Occipital lobe (tissue), 2 donors: ENCODE data around the gene COL26A1. TPM values are rescaled to one million over a fixed set of nuclear protein-coding genes. Genes with fewer than 3 reads are reported as not detected.
"Not testable (repeated sequence)": the region's sequence is repeated elsewhere in the genome, so short reads cannot be mapped to it uniquely, and the experiment has no call there.

Experiments
- DNase-seq: peaks from one replicate; lab custom pipeline; 2025; lab: John Stamatoyannopoulos, UW
- total RNA-seq: library from RNA; depleted of rRNA; stranded (reverse); fragments of >200 nt; gene quantifications from one replicate; pipeline ENCODE4 v1.2.3, GENCODE V29; 2014

The COL26A1 gene
- total RNA-seq, 1 donor from 2014 or later: 3.4 TPM

- DNase-seq: no peak
Observed at GRCh38 chr7:101436857-101437576, 74.3 kb downstream of the COL26A1 start.

- DNase-seq: no peak
Observed at GRCh38 chr7:101441890-101442289, 79.2 kb downstream of the COL26A1 start.

- no peak for DNase-seq
Observed at GRCh38 chr7:101442426-101443070, 79.9 kb downstream of the COL26A1 start.

DNA sequence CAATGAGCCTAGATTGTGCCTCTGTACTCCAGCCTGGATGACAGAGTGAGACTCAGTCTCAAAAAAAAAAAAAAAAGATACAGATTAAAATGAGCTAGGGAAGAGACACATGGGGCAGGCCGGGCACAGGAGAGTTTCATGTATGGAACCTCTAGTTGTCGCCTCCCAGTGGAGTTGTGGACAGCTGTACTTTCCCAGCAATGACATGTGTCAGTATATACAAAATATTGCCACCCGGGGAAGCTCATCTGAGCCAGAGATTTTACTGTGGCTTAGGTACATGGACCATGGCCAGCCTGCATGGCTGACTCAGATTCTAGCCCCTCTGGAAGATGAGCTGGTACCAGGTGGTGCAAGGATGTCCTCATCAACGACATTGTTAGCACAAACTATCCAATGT, 87.4 kb downstream of the COL26A1 start:
- no peak for DNase-seq

DNA sequence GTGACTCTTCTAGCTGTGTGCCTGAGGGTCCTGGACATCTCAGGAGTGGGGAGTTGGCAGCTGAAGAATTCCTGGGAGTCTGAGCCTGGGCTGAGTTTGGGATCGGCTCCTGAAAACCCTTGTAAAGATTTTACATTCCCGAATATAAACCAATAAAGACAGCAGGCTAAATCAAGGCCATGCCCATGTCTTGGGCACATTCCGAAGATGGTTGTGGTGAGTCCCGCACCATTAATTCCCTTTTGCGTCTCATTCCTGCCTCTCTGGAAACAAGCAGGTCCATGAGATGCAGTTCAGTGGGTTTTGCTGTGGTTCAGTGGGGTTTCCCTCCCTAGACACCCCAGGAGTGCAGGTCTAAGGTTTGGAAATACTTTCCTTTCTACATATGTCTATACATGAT, 90.9 kb downstream of the COL26A1 start:
- no peak for DNase-seq

GRCh38 chr7:101457001-101457750, 94.5 kb downstream of the COL26A1 start:
- DNase-seq: no peak

GRCh38 chr7:101465131-101465530, 102.5 kb downstream of the COL26A1 start:
- DNase-seq: no peak

DNA sequence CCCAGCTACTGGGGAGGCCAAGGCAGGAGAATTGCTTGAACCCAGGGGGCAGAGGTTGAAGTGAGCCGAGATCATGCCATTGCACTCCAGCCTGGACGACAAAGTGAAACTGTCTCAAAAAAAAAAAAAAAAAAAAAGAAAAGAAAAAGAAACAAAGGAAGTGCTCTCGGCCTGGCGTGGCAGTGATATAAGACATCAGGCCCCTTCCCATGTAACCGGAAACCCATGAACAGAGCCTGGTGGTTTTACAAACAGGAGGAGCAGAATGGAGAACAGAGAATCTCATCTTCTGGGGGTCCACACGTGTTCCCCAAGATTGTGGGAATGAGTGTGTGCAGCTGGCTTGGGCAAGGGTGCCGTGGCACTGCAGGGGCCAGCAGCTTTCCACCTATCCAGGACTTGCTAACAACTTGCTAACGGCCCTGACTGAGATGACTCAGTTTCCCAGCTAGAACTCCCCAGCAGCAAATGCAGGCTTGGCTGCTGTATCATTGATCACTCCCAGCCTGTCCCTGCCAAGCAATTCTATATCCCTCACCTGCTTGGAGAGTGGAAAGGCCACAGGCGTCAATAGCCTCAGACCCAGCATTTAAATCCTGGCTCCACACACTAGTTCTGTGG, 103.0 kb downstream of the COL26A1 start:
- DNase-seq: no peak

DNA sequence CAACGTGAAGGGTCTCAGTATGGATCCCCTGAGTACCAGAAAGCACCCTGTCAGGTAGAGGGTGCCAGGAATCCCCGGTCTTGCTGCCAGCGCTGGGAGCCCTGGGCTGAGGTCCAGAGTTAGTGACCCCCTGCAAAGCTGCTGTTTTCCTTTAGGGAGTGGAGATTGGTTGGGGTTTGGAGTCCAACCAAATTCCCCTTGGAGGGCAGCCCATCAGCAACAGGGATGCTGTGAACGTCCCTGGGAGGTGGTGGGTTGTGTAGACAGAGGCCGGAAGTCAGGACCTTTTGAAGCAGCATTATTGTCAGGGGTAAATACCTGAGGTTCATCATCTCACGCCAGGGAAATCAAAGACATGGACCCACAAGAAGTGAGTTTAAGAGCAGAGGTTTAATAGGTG, 104.2 kb downstream of the COL26A1 start:
- DNase-seq: no peak

DNA sequence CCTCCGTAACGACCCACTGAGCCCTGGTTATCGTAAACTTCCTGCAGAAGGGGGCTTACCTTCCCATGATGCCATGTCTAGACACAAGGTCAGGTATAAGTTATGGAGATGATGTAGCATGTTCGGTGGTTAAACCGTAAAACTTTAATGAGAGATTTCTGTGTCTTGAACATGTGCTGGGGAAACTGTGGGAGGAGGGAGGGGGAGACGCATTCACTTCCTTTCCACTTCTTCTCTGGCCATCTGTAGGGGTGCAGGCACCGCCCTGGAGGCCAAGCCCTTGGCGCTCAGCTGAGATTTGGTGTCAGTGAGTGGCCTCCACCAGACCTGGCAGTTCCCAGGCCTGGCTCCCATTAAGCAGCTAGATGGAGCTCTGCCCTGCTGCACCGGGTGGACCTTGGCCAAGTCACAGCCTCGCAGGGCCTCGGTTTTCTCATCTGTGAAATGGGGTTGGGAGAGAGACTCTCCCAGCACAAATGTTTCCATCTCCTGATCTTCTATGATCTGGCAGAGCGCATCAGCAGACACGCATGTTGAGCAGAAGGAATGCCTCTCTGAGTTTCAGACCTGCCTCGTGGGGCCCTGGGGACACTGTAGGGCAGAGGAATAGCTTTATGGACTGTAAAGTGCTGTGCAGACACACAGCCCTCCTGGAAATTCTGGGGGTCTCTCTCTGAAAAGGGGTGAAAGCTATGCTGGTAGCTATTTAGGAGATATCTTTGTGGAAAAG, 106.0 kb downstream of the COL26A1 start:
- DNase-seq: no peak

DNA sequence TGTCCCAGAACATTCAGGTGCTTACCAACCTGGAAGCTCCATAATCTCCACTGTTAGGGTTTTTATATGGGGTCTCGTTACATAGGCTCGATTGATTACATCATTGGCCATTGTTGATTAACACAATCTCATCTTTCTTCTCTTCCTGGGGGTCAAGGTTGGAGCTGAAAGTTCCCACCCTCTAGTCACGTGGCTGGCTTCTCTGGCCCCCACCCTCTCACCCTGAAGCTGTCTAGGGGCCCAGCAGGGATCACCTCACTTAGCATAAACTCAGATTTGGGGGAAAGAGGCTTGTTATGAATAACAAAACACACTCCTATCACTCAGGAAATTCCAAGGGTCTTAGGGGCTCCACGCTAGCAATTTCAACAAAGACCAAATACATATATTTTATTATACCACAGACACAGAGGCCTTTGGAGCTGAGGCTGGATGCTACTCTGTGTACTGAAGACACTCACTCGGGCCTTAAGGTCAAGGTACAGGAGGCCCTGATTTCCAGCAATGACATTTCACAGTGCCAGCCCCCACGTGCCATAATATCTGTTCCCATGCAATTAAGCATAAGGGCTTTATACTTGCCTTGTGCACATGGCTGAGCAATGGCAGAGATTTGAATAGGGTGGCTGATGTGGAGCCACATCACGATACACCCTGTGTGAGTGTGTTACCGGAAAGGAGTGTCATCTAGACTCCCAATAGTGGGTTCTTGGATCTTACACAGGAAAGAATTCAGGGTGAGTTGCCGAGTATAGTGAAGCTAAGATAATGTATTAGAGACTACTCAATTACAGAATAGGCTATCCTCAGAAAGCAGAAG, 108.2 kb downstream of the COL26A1 start:
- no peak for DNase-seq

DNA sequence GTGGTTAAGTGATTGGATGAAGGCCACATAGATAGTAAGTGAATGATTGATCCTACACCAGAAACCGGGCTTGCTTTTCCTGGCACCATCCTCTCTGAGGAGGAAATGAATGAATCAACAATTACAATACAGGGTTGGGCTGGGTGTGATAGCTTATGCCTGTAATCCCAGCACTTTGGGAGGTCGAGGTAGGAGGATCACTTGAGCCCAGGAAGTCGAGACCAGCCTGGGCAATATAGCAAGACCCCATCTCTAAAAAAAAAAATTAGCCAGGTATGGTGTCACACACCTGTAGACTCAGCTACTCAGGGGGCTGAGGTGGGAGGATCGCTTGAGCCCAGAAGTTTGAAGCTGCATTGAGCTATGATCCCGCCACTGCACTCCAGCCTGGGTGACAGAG, 111.5 kb downstream of the COL26A1 start:
- DNase-seq: no peak

- DNase-seq: not testable (repeated sequence)
Observed at GRCh38 chr7:101475691-101476090, 113.0 kb downstream of the COL26A1 start.

- DNase-seq: no peak
Observed at GRCh38 chr7:101479217-101479616, 116.5 kb downstream of the COL26A1 start.

GRCh38 chr7:101486056-101486432, 123.4 kb downstream of the COL26A1 start:
- not testable (repeated sequence) for DNase-seq

DNA sequence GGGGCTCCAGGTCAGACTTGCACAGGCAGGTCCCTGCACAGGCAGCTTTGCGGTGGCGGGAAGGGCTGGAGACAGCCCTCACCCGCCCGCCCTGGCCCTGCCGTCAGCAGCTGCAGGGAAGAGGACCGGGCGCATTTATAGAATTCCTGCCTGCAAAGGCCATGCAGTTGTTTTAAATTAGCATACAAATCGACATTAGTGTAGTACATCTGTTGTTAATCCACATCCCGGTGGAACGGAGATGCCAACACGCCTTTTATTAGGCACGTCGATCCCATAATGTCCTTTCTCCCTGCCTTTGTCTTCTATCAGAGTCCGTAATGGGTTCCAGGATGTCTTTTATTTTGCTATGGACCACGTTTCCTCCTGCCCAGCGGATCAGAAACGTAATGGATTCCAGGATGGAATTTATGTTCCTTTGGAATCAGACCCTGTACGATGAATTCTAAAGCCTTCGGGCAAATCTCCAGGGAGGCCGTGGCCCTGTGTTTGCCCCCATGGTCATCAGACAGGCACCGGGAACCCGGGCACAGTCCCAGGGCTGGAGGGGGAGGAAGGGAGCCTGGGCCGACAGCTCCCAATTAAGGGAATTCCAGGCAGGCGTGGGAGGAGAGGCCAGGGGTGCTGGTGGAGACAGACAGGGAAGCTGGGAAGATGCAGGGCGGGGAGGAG, 123.9 kb downstream of the COL26A1 start:
- no peak for DNase-seq

- DNase-seq: no peak
Observed at GRCh38 chr7:101487105-101487458, 124.4 kb downstream of the COL26A1 start.

- DNase-seq: no peak
Observed at GRCh38 chr7:101487753-101488152, 125.1 kb downstream of the COL26A1 start.

- no peak for DNase-seq
Observed at GRCh38 chr7:101488826-101489572, 126.3 kb downstream of the COL26A1 start.
